HG03064 (cell line): ENCODE data around the gene LETM1.
A peak's percentile ranks its signal among the peaks of the same experiment; 100 is the strongest.

Experiments
- ATAC-seq: cut with Tn5 transposase; IDR thresholded peaks from one replicate; pipeline ENCODE4 v1.9.1; 2021; ENCODE audit warnings: low read depth; ENCODE audit not compliant: unreplicated experiment

LETM1 gene

GRCh38 chr4:1856071-1856942 is at the start of gene LETM1:
Gene LETM1 (minus strand): TSS chr4:1856156. CDS start chr4:1855950, 206 bp downstream.
- peak; percentile 83 for ATAC-seq

GRCh38 chr4:1904042-1904441 is 48.1 kb upstream of the LETM1 start:
- ATAC-seq: no peak

DNA sequence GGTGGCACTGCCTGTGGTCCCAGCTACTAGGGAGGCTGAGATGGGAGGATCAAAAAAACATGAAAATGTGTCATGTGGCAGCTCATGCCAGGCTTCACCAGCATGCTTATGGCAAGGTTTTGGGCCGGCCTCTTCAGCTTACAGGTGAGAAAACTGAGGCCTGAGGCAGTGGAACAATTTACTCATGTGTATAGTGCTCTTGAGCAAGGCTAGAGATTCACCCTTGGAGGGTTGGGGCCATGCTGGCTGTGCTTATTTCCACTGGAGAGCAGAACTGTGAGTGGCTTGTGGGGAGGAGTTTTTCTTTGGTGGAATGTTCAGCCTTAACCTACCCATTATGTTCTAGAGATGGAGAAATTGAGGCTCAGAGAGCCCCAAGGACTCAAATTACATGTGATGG is 47.1 kb upstream of the LETM1 start:
- ATAC-seq: no peak

GRCh38 chr4:1902243-1902642 is 46.3 kb upstream of the LETM1 start:
- ATAC-seq: no peak

GRCh38 chr4:1901127-1901526 is 45.2 kb upstream of the LETM1 start:
- ATAC-seq: no peak

GRCh38 chr4:1900624-1901023 is 44.7 kb upstream of the LETM1 start:
- ATAC-seq: no peak

DNA sequence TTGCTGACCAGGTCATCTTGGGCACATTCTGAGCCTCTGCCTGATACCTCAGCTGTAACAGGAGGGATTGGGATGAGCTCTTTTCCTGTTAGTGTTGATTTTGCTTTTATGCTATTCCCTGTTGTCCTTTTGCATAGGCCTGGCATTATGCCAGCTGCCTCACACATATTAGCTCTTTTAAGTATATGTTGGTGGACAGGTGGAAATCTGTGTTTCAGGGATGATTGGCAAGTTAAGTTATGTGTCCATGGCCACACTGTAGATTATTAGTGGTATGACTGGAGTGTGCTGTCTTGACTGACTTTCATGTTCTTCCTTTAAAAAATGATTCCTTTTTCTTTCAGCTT is 44.1 kb upstream of the LETM1 start:
- ATAC-seq: no peak

DNA sequence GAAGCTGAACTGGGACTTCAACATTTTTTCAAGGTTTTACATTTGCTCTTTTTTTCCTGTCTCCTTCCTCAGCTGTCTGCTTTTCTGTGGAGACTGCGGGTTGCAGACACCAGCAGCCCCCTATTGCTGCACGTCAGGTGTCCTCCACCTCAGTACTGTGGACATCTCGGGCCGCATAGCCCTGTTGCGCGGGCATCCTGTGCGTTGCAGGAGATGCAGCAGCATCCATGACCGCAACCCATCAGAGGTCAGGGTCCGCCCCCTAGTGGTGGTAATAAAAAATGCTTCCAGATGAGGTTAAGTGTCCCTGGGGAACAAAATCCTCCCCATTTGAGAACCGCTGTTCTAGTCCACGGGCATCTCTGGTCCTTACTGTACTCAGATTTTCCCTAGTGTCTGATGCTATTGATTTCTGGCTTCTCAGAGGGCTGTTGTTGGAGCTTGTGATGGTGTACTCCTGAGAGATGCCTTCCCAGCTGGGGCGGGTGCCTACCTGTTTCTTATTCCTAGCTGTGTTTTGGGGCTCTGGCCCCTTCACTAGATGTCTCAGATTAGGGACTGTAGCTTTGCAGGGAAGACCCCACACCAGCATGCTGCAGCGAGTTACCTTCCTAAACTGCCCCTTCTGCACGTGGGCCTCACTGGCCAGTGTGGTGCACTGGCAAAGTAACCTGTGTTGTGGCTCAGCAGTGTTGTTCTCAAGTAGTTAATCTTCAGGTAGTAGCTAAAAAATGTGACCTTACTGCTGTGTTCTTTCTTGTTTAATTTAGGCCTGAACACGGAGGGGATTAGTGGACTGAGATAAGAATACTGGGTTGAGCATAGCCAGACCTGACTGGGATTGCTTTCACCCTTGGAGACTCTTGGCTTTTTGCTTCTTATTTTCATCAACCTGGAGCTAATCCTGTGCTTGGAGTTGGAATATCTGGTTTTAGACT is 43.5 kb upstream of the LETM1 start:
- no peak for ATAC-seq

DNA sequence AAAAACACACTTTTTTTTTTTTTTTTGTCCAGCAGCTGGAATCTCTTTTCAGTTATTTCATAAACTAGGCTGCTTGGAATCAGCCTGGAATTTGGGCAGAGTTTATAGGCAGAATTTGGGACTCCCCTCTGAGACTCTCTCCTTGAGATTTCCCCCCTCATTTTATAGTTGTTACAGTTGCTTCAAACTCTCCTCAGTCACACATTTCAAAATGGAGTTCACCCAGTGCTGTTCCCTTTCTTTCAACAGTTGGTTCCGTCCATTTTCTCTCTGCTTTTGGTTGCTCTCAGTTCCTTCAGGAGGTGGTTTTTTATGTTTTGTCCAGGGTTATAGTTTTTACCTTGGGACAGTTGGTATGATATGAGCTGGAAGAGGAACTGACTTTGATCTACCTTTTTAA is 42.7 kb upstream of the LETM1 start:
- no peak for ATAC-seq

- no peak for ATAC-seq
Measured at GRCh38 chr4:1898007-1898406, 42.1 kb upstream of the LETM1 start.

DNA sequence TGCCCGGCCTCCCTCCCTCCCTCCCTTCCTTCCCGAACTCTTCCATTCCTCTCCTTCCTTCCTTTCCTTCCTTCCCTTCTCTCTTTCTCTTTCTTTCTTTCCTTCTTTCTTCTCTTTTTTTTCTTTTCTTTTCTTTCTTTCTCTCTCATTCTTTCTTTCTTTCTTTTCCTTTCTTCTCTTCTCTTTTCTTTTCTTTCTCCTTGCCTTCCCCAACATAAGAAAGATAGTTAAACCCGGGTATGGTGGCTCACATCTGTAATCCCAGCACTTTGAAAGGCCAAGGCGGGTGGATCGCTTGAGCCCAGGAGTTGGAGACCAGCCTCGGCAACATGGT is 40.7 kb upstream of the LETM1 start:
- ATAC-seq: no peak

DNA sequence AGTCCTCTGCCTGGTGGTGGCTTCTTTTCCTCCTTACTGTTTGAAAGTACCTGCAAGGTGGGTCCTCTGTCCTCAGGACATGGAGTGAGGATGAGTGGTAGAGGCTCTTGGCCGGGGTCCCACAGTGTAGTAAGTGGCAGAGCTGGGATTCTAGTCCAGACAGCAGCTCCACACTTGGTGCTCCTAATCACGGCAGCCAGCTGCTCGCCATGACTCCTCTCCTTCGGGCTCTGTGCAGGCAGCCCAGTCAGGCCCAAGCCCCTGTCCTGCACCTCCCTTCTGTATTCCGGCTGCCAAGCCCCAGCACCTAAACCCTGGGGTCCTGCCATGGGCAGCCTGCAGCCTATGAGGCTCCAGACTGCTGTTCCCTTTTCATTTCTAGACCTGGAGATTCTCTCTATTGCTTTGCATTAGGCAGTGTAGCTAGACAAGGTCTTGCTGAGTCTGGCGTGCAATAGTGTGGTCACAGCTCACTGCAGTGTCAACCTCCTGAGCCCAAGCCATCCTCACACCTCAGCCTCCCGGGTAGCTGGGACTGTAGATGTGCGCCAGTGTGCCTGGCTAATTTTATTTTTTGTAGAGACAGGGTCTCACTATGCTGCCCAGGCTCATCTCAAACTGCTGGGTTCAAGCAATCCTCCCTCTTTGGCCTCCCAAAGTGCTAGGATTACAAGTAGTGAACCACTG is 40.2 kb upstream of the LETM1 start:
- no peak for ATAC-seq

DNA sequence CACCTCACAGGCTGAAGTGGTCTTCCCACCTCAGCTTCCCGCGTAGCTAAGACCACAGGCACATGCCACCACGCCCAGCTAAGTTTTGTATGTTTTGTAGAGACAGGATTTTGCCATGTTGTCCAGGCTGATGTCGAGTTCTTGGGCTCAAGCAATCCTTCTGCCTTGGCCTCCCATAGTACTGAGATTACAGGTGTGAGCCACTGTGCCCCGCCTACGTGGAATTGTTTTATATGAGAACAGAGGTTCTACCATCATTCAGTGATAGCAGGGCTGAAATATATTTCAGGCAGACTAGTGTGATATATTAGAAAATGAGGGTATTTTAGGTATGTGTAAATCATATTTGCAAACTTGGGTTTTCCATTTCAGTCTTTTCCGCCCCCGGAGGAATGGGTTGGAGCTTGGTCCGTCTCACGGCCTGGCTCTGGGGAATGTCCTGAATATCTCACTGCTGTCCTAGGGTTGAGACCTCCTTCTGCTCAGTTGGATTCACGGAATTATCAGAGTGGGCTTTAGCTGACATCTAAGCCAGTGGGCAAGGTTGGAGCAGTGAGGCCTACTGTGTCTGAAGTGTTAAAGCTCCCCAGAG is 35.1 kb upstream of the LETM1 start:
- no peak for ATAC-seq

DNA sequence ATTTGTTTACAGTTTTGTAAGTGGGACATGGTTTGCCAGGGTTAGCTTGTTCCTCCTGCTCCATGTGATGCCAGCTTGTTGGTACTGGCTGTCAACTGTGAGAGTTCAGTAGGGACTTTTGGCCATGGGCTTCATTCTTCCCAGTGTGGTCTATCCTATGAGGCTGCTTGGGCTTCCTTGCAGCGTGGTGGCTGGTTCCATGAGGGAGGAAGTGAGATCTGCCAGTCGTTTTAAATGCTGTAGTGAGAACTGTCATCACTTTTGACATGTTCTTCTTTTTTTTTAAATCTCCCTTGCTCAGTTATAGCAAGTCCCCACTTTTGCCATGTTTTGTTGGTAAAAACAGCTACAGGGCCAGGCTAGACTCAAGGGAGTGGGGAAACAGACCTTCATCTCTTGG is 31.1 kb upstream of the LETM1 start:
- ATAC-seq: no peak

GRCh38 chr4:1885414-1885813 is 29.5 kb upstream of the LETM1 start:
- ATAC-seq: no peak

GRCh38 chr4:1883583-1883982 is 27.6 kb upstream of the LETM1 start:
- ATAC-seq: no peak

GRCh38 chr4:1882850-1883271 is 26.9 kb upstream of the LETM1 start:
- no peak for ATAC-seq

GRCh38 chr4:1880332-1880731 is 24.4 kb upstream of the LETM1 start:
- ATAC-seq: no peak

DNA sequence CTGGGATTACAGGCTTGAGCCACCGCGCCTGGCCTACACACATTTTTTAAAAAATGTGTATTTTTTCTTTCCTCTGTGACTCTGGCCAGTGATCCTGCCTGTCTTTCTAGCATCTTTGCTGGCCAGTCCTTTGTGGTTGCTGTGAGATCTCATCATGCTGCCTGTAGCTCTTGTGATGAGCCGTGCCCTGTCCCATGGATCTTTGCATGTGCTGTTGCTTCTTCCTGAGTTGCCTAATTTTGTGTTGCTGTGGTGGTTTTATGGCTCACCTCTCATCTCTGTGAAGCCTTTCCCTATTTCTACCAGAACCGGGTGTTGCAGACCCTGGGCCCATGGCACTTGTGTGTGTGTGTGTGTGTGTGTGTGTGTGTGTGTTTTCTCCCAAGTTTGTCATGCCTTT is 23.5 kb upstream of the LETM1 start:
- no peak for ATAC-seq

GRCh38 chr4:1874201-1874600 is 18.2 kb upstream of the LETM1 start:
- ATAC-seq: no peak

DNA sequence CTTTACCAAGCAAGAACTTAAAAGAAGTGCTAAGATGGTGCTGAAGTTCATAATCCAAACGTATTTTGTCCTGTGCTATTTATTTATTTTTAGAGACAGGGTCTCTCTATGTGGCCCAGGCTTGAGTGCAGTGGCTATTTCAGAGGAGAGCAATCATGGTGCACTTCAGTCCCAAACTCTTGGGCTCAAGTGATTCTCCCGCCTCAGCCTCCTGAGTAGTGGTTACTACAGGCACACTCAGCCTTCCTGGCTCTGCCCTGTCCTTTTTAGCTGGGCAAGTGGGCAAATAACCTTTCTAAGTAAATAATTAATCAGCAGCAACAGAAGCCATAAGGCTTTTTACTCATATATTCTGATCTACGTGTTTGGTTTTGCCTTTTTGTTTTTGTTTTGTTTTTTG is 17.8 kb upstream of the LETM1 start:
- ATAC-seq: no peak
